ENCODE results near the gene TAF10.

GRCh38 chr11:6599881-6600390, 12.1 kb downstream of the TAF10 start:
- no peak for TF ChIP-seq CTCF (IDR thresholded peaks at IDR 0.05)
- TF ChIP-seq POLR2A (IDR thresholded peaks at IDR 0.05) = no peak
